K562 (cell line): ENCODE measurements around the gene FANCI. TPM values are rescaled to one million over a fixed set of nuclear protein-coding genes. Genes with fewer than 3 reads are reported as not detected.

Experiments used
- ATAC-seq: fragments of 200-7000 bp; cut with Tn5 transposase; 3 replicates; pipeline ENCODE4 v1.9.1; 2020; ENCODE audit warnings: moderate library complexity
- BruUV-seq: library from RNA; stranded (reverse); fragments of 400-500 nt; replicated peaks from 2 replicates; lab custom pipeline; 2021; lab: Mats Ljungman, UMichigan
- CTCF ChIA-PET: fragments of 300-600 bp; formaldehyde crosslinking; extraction: SDS; loops from one replicate; lab custom pipeline; 2021; ENCODE audit warnings: low intra/inter-chr PET ratio; lab: Yijun Ruan, JAX
- POLR2A ChIA-PET: fragments of 300-600, 350-650 bp; sonication (Branson Sonifier 250); formaldehyde crosslinking; extraction: SDS; loops from one replicate; lab custom pipeline; 2021; ENCODE audit warnings: antibody characterized with exemption, inconsistent platforms; lab: Yijun Ruan, JAX
- DNase-seq, 4 experiments: peaks; one replicate each; pipeline versions ENCODE4 v3.0.0 to v3.0.0-alpha.2; 2011 to 2018; ENCODE audit warnings: low spot score in 3 of 4, mixed read lengths in 3 of 4; ENCODE audit errors: extremely low read depth in 1 of 4
- FAIRE-seq: peaks from 2 replicates; lab custom pipeline; 2011; peaks lifted over from hg19 to GRCh38; lab: Jason Lieb, UNC
- H2AFZ ChIP-seq: 2 replicates; pipeline ENCODE4 v1.6.0; 2011; ENCODE audit warnings: low read depth, low read length, control low read depth, inconsistent platforms
- H3K27ac ChIP-seq: fragments of 200-600 bp; 3 replicates; pipeline ENCODE4 v1.8.0; 2011; ENCODE audit warnings: low read depth, mild to moderate bottlenecking, control low read depth, inconsistent platforms, low read length, moderate library complexity, mixed read lengths; ENCODE audit errors: extremely low read depth
- H3K27me3 ChIP-seq, 2 experiments: fragments of 300-600 bp in 1 of 2; 2 replicates in 1 of 2; 3 replicates in 1 of 2; pipeline versions ENCODE4 v1.6.0 to v1.8.0; 2011; ENCODE audit warnings: inconsistent platforms in 2 of 2, low read length in 2 of 2, mild to moderate bottlenecking in 1 of 2, mixed read lengths in 1 of 2, moderate library complexity in 1 of 2; ENCODE audit not compliant: control insufficient read depth in 2 of 2, insufficient read depth in 2 of 2
- H3K36me3 ChIP-seq: fragments of 300-600 bp; 3 replicates; pipeline ENCODE4 v1.8.0; 2011; ENCODE audit warnings: mild to moderate bottlenecking, low read length, inconsistent platforms; ENCODE audit not compliant: control insufficient read depth, insufficient read depth
- H3K4me1 ChIP-seq, 2 experiments: fragments of 200-600 bp in 1 of 2; replicated peaks in 1 of 2; 2 replicates in 1 of 2; 3 replicates in 1 of 2; pipeline versions ENCODE4 v1.5.1 to v1.8.0; 2011; ENCODE audit warnings: inconsistent platforms in 2 of 2, low read length in 2 of 2, mild to moderate bottlenecking in 1 of 2, mixed read lengths in 1 of 2, moderate library complexity in 1 of 2; ENCODE audit not compliant: control insufficient read depth in 2 of 2, insufficient read depth in 2 of 2
- H3K4me2 ChIP-seq: 2 replicates; pipeline ENCODE4 v1.6.1; 2011; ENCODE audit warnings: low read length, control low read depth, inconsistent platforms, mixed read lengths; ENCODE audit not compliant: insufficient read depth
- H3K4me3 ChIP-seq: fragments of 200-600 bp; sonication (generic), shearing (Covaris generic); 2 replicates; pipeline ENCODE4 v1.5.1; 2016; ENCODE audit warnings: control low read depth, inconsistent platforms
- H3K79me2 ChIP-seq: fragments of 200-600 bp; 3 replicates; pipeline ENCODE4 v1.8.0; 2011; ENCODE audit warnings: low read length, inconsistent platforms; ENCODE audit not compliant: control insufficient read depth, insufficient read depth
- H3K9ac ChIP-seq, 2 experiments: 2 replicates each; pipeline versions ENCODE4 v1.6.0 to v1.6.1; 2011; ENCODE audit warnings: low read depth in 2 of 2, low read length in 2 of 2, control low read depth in 1 of 2, inconsistent platforms in 1 of 2, mild to moderate bottlenecking in 1 of 2, mixed read lengths in 1 of 2; ENCODE audit not compliant: insufficient read depth in 1 of 2
- H3K9me1 ChIP-seq: one replicate; pipeline ENCODE4 v1.6.0; 2011; ENCODE audit warnings: inconsistent platforms, mild to moderate bottlenecking, low read length, moderate library complexity; ENCODE audit not compliant: control insufficient read depth, insufficient read depth
- H3K9me3 ChIP-seq: replicated peaks from 2 replicates; pipeline ENCODE4 v1.5.1; 2011; ENCODE audit warnings: low read depth, low read length, inconsistent platforms; ENCODE audit not compliant: control insufficient read depth, insufficient read depth
- H4K20me1 ChIP-seq: replicated peaks from 2 replicates; pipeline ENCODE4 v1.6.1; 2011; ENCODE audit warnings: low read length, inconsistent platforms, mixed read lengths; ENCODE audit not compliant: control insufficient read depth, insufficient read depth
- CBX3 ChIP-seq, 2 experiments: IDR thresholded peaks; 1 replicate in 1 of 2; 2 replicates in 1 of 2; pipeline ENCODE4 v1.6.1; 2012; ENCODE audit warnings: inconsistent platforms in 2 of 2, low read length in 2 of 2, borderline replicate concordance in 1 of 2, control low read depth in 1 of 2
- CHD4 ChIP-seq: fragments of 200-600 bp; sonication (generic); IDR thresholded peaks from 3 replicates; pipeline ENCODE4 v1.6.1; 2012; ENCODE audit warnings: low read depth, mild to moderate bottlenecking, mixed read lengths, low read length, inconsistent platforms; ENCODE audit not compliant: insufficient read depth, insufficient replicate concordance, poor library complexity, severe bottlenecking
- EHMT2 ChIP-seq: fragments of 450-650 bp; IDR thresholded peaks from 2 replicates; pipeline ENCODE4 v1.6.1; 2018; ENCODE audit warnings: antibody characterized with exemption
- FOS ChIP-seq: IDR thresholded peaks from 3 replicates; pipeline ENCODE4 v1.6.1; 2011; ENCODE audit not compliant: insufficient read length; ENCODE audit errors: extremely low read depth
- IFI16 ChIP-seq: fragments of 250-450 bp; sonication (Bioruptor Pico); IDR thresholded peaks from 2 replicates; pipeline ENCODE4 v2.1.2; 2022; ENCODE audit warnings: mild to moderate bottlenecking, inconsistent platforms
- KDM5B ChIP-seq: fragments of 200-600 bp; sonication (generic); IDR thresholded peaks from 2 replicates; pipeline ENCODE4 v1.6.1; 2012; ENCODE audit warnings: low read depth, mild to moderate bottlenecking, moderate library complexity, low read length, control low read depth, inconsistent platforms; ENCODE audit not compliant: insufficient replicate concordance
- RAD51 ChIP-seq: fragments of 450-650 bp; IDR thresholded peaks from 2 replicates; pipeline ENCODE4 v1.7.1; 2016; ENCODE audit warnings: low read depth, mild to moderate bottlenecking, borderline replicate concordance
- STAT5A ChIP-seq: IDR thresholded peaks from 2 replicates; pipeline ENCODE4 v1.6.1; 2012; ENCODE audit warnings: low read length, inconsistent platforms, borderline replicate concordance
- ZNF140 ChIP-seq: fragments of 250-450 bp; sonication (Bioruptor Pico); IDR thresholded peaks from 2 replicates; pipeline ENCODE4 v1.8.0; 2021; ENCODE audit warnings: moderate library complexity, mild to moderate bottlenecking, inconsistent platforms
- WGBS: fragments of 100-300 bp; shearing (Covaris generic); methylation state at CpG from one replicate; pipeline ENCODE4 v1.1.6; 2016; ENCODE audit warnings: low coverage, mixed read lengths; ENCODE audit not compliant: insufficient coverage; ENCODE audit errors: missing lambda C conversion rate; 5-methylcytosine and 5-hydroxymethylcytosine counted together
- in situ Hi-C: fragments of 300-500 bp; cut with MboI; formaldehyde crosslinking; loops from 4 replicates; pipeline ENCODE4 v1.15.0; 2018; ENCODE audit warnings: inconsistent platforms, mixed read lengths
- intact Hi-C: fragments of 100-400 bp; cut with micrococcal nuclease; formaldehyde crosslinking; loops from 2 replicates; pipeline ENCODE4 v1.14.2; 2022
- polyA plus RNA-seq, 8 experiments: library from polyadenylated mRNA; depleted of rRNA in 4 of 8; stranded (reverse) in 5 of 8; unstranded in 3 of 8; fragments of >200 nt; fragmentation: Nextera tagmentation in 2 of 8; fragmentation: Illumina TruSeq in 1 of 8; extraction: Ambion mirVana in 2 of 8; extraction: Trizol in 1 of 8; gene quantifications; 2 replicates each; pipeline versions ENCODE4 v1.2.1 to v1.2.3, GENCODE V29; 2011 to 2014; ENCODE audit warnings: inconsistent platforms in 1 of 8, missing spikeins in 1 of 8
- total RNA-seq, 7 experiments: library from RNA; depleted of rRNA in 6 of 7; stranded (reverse); fragments of >200 nt in 6 of 7; fragmentation: Illumina TruSeq in 2 of 7; extraction: Trizol in 2 of 7; gene quantifications; 2 replicates each; pipeline versions ENCODE4 v1.2.1 to v1.2.3, GENCODE V29; 2011 to 2021; ENCODE audit warnings: low replicate concordance in 1 of 7
- TF ChIP-seq, protein P1 (sequence below), 2 experiments: fragments of 450-650 bp; formaldehyde crosslinking in 1 of 2; IDR thresholded peaks; 2 replicates each; pipeline versions ENCODE4 v1.4.0 to v1.6.1; 2014 to 2020; ENCODE audit warnings: mild to moderate bottlenecking in 2 of 2, borderline replicate concordance in 1 of 2, low read depth in 1 of 2

Gene FANCI
- total and polyA plus RNA-seq, 9 of the 15 experiments (the other 6 are each of a cell fraction or from before 2014, with no cell fraction given), result 72.1 to 165 (median 131) TPM

- TF ChIP-seq RAD51 (no peak), FOS (no peak), CBX3 (IDR thresholded peaks at IDR 0.05; ENCODE audit: borderline replicate concordance in 1 of 2, low read length in 2 of 2) (no peak)
Measured at GRCh38 chr15:89364341-89364740, 120.6 kb downstream of the FANCI start (continued).

GRCh38 chr15:89364741-89365450 lies 121.1 kb downstream of the FANCI start:
- no peak overlapping the region for H3K4me3 ChIP-seq
- peaks cover 0 to 35% of the 10 kb centered on the region in 2 experiments; a peak in 3 of 5 replicates for H3K4me1 ChIP-seq
- H3K79me2 ChIP-seq, result no peaks in the 10 kb centered on the region
- POLR2A ChIA-PET, result interaction anchor here (0.6 to 1.1 kb wide), 3 partner anchors 18 to 78 kb away, joined by 3 to 5 read pairs (median 3); no protein-coding TSS in a partner anchor
- ATAC-seq, result no peak
- H3K9me3 ChIP-seq, result no peaks in the 10 kb centered on the region
- H3K9me1 ChIP-seq, result peaks cover 4% of the 10 kb centered on the region
- WGBS, result 1% methylated on average over 13 of the region's 13 CpGs
- intact Hi-C loops, result no loop called here
- TF ChIP-seq, protein P1, sequence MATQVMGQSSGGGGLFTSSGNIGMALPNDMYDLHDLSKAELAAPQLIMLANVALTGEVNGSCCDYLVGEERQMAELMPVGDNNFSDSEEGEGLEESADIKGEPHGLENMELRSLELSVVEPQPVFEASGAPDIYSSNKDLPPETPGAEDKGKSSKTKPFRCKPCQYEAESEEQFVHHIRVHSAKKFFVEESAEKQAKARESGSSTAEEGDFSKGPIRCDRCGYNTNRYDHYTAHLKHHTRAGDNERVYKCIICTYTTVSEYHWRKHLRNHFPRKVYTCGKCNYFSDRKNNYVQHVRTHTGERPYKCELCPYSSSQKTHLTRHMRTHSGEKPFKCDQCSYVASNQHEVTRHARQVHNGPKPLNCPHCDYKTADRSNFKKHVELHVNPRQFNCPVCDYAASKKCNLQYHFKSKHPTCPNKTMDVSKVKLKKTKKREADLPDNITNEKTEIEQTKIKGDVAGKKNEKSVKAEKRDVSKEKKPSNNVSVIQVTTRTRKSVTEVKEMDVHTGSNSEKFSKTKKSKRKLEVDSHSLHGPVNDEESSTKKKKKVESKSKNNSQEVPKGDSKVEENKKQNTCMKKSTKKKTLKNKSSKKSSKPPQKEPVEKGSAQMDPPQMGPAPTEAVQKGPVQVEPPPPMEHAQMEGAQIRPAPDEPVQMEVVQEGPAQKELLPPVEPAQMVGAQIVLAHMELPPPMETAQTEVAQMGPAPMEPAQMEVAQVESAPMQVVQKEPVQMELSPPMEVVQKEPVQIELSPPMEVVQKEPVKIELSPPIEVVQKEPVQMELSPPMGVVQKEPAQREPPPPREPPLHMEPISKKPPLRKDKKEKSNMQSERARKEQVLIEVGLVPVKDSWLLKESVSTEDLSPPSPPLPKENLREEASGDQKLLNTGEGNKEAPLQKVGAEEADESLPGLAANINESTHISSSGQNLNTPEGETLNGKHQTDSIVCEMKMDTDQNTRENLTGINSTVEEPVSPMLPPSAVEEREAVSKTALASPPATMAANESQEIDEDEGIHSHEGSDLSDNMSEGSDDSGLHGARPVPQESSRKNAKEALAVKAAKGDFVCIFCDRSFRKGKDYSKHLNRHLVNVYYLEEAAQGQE (IDR thresholded peaks at IDR 0.05; ENCODE audit: borderline replicate concordance), result peak; percentile 75
- TF ChIP-seq, protein P1 (CRISPR knock-in tag; IDR thresholded peaks at IDR 0.05; ENCODE audit: low read depth), result no peak
- TF ChIP-seq KDM5B, result no peak
- TF ChIP-seq IFI16 (CRISPR knock-in tag), result no peak
- TF ChIP-seq FOS, result no peak
- TF ChIP-seq CHD4, result no peak
- no peak for TF ChIP-seq ZNF140 (CRISPR knock-in tag)
- TF ChIP-seq STAT5A, result no peak
- TF ChIP-seq EHMT2, result 0 out of 2 replicates have a peak, but pooled peaks have one; percentile 23
- TF ChIP-seq, all 486 proteins: peak for 2
- CTCF ChIA-PET, result no interaction called here
- no peak for FAIRE-seq
- BruUV-seq, result no TSS peak
- Histone ChIP-seq H3K4me2 (no peak overlapping the region), H3K36me3 (no peaks in the 10 kb centered on the region), H3K27me3 (peaks cover 67 to 93% of the 10 kb centered on the region in 2 experiments), H4K20me1 (peaks cover 15% of the 10 kb centered on the region), H2AFZ (no peak overlapping the region), H3K27ac (no peak overlapping the region), H3K9ac (no peak overlapping the region)
- no peak for DNase-seq
- in situ Hi-C loops, result loop anchor here (5.0 kb wide), 1 partner anchor 42 kb away; no protein-coding TSS in a partner anchor
